ENCODE measurements around the gene HOXB3.

Gene HOXB3

GRCh38 chr17:48591255-48592056, 1.4 kb upstream of the HOXB3 start:
- no peak for TF ChIP-seq CTCF (IDR thresholded peaks at IDR 0.05; ENCODE audit: poor library complexity, severe bottlenecking)
- Histone ChIP-seq H3K9me3 (ENCODE audit: severe bottlenecking) (no peaks in the 10 kb centered on the region), H3K27ac (ENCODE audit: poor library complexity, severe bottlenecking) (no peak overlapping the region), H3K27me3 (ENCODE audit: insufficient read depth, poor library complexity, severe bottlenecking) (no peaks in the 10 kb centered on the region), H3K4me3 (ENCODE audit: severe bottlenecking) (no peak overlapping the region), H3K36me3 (ENCODE audit: low read depth) (no peaks in the 10 kb centered on the region), H3K4me1 (ENCODE audit: insufficient read depth, poor library complexity, severe bottlenecking) (peaks cover 6% of the 10 kb centered on the region)
- DNase-seq (ENCODE audit: low spot score) (no peak), ATAC-seq (ENCODE audit: low read depth) (no peak)

DNA sequence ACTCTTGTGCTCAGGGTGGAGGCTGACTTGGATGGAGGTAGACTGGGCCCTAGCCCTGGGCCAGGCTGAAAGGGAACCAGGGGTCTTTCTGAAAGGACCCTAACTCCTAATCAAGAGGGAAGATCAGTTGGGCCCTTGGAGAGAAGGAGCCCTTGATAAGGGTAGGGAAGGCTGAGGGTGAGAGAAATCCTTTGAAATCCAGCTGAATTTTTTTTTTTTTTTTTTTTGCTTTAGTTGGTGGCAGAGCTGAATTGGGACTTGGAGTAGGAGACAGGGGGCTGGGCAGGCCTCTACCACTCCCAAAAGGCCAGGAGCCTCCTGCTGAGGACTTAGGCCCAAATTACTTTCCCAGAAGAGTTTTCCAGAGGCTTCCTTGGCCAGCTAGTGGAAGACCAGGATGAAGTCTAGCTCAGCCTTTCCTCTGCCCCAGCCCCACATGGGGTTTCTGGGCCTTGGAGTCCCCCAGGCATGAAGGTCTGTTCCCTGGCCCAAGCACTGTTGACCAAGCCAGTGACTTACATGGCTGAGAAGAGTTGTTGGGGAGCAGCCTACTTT, 643 bp upstream of the HOXB3 start:
- ATAC-seq (ENCODE audit: low read depth), result no peak
- Histone ChIP-seq H3K36me3 (ENCODE audit: low read depth) (no peaks in the 10 kb centered on the region), H3K27me3 (ENCODE audit: insufficient read depth, poor library complexity, severe bottlenecking) (no peaks in the 10 kb centered on the region), H3K27ac (ENCODE audit: poor library complexity, severe bottlenecking) (no peak overlapping the region), H3K4me3 (ENCODE audit: severe bottlenecking) (no peak overlapping the region), H3K9me3 (ENCODE audit: severe bottlenecking) (no peaks in the 10 kb centered on the region), H3K4me1 (ENCODE audit: insufficient read depth, poor library complexity, severe bottlenecking) (peaks cover 6% of the 10 kb centered on the region)
- no peak for DNase-seq (ENCODE audit: low spot score)
- no peak for TF ChIP-seq CTCF (IDR thresholded peaks at IDR 0.05; ENCODE audit: poor library complexity, severe bottlenecking)

- Histone ChIP-seq H3K9me3 (ENCODE audit: severe bottlenecking) (no peaks in the 10 kb centered on the region), H3K4me1 (ENCODE audit: insufficient read depth, poor library complexity, severe bottlenecking) (peaks cover 6% of the 10 kb centered on the region), H3K27me3 (ENCODE audit: insufficient read depth, poor library complexity, severe bottlenecking) (no peaks in the 10 kb centered on the region), H3K27ac (ENCODE audit: poor library complexity, severe bottlenecking) (no peak overlapping the region), H3K36me3 (ENCODE audit: low read depth) (no peaks in the 10 kb centered on the region), H3K4me3 (ENCODE audit: severe bottlenecking) (no peak overlapping the region)
- ATAC-seq (ENCODE audit: low read depth) (no peak), DNase-seq (ENCODE audit: low spot score) (no peak)
- no peak for TF ChIP-seq CTCF (IDR thresholded peaks at IDR 0.05; ENCODE audit: poor library complexity, severe bottlenecking)
These were observed 796 bp downstream of the HOXB3 start for GRCh38 chr17:48589060-48589830.

DNA sequence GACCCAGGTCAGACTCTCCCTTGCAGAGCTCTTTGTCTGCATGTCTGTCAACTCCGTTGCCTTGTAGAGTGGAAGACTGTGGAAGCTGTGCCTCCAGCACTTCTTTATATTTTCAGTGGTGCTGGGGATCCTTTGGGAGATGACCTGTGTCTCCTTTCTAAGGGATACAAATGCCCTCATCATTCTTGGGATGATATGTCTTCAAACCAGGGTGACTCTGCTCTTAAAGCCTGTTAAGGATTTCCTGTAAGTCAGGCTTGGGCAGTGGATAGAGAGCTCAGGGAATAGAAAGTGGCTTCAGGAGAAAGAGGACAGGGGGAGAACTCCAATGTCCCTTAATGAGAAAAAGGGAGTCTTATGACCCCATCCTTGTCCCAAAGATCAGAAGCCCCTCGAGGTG, 1.5 kb downstream of the HOXB3 start:
- no peak overlapping the region for H3K27ac ChIP-seq (ENCODE audit: poor library complexity, severe bottlenecking)
- H3K4me3 ChIP-seq (ENCODE audit: severe bottlenecking), result no peak overlapping the region
- ATAC-seq (ENCODE audit: low read depth), result no peak
- peaks cover 6% of the 10 kb centered on the region for H3K4me1 ChIP-seq (ENCODE audit: insufficient read depth, poor library complexity, severe bottlenecking)
- H3K9me3 ChIP-seq (ENCODE audit: severe bottlenecking), result no peaks in the 10 kb centered on the region
- H3K36me3 ChIP-seq (ENCODE audit: low read depth), result no peaks in the 10 kb centered on the region
- H3K27me3 ChIP-seq (ENCODE audit: insufficient read depth, poor library complexity, severe bottlenecking), result no peaks in the 10 kb centered on the region
- no peak for TF ChIP-seq CTCF (IDR thresholded peaks at IDR 0.05; ENCODE audit: poor library complexity, severe bottlenecking)
- no peak for DNase-seq (ENCODE audit: low spot score)
